Measurements from ENCODE around the gene PRKG1. TPM values are rescaled to one million over a fixed set of nuclear protein-coding genes. Genes with fewer than 3 reads are reported as not detected.

Gene PRKG1
- total and polyA plus RNA-seq, 2 of the 8 experiments (the other 6 are each of a cell fraction or from before 2014, with no cell fraction given), result 4.2 to 15.2 TPM

GRCh38 chr10:52297747-52298146 is 1223.5 kb downstream of the PRKG1 start (continued):
- TF ChIP-seq RAD21 (IDR thresholded peaks at IDR 0.05 in 1 of 2, conservative IDR thresholded peaks at IDR 0.05 in 1 of 2; ENCODE audit: low read depth in 2 of 2, low read length in 2 of 2), result no peak
- no peak for TF ChIP-seq KDM5A (IDR thresholded peaks at IDR 0.05; ENCODE audit: low read length)

Measured in H1 (cell line).